ENCODE data around the gene KRT6B.

GRCh38 chr12:52423035-52423434 is 28.9 kb downstream of the KRT6B start:
- TF ChIP-seq POLR2A (IDR thresholded peaks at IDR 0.05; ENCODE audit: low read length) (no peak), GATA1 (IDR thresholded peaks at IDR 0.05; ENCODE audit: low read depth, low read length) (no peak)
